Breast epithelium (tissue), 3 donors: ENCODE results near the gene MAP10.

Source experiments
- POLR2AphosphoS5 ChIP-seq, 3 donors: sonication (generic); formaldehyde crosslinking; IDR thresholded peaks; one replicate each; pipeline ENCODE4 v1.6.1; 2017; ENCODE audit warnings: antibody characterized with exemption in 3 of 3
- TF ChIP-seq, protein P1 (sequence below), 3 donors: fragments of 450-650 bp; IDR thresholded peaks; one replicate each; pipeline ENCODE4 v1.5.1; 2016 to 2017; ENCODE audit warnings: antibody characterized with exemption in 3 of 3, mild to moderate bottlenecking in 3 of 3, moderate library complexity in 3 of 3

- TF ChIP-seq, protein P1, sequence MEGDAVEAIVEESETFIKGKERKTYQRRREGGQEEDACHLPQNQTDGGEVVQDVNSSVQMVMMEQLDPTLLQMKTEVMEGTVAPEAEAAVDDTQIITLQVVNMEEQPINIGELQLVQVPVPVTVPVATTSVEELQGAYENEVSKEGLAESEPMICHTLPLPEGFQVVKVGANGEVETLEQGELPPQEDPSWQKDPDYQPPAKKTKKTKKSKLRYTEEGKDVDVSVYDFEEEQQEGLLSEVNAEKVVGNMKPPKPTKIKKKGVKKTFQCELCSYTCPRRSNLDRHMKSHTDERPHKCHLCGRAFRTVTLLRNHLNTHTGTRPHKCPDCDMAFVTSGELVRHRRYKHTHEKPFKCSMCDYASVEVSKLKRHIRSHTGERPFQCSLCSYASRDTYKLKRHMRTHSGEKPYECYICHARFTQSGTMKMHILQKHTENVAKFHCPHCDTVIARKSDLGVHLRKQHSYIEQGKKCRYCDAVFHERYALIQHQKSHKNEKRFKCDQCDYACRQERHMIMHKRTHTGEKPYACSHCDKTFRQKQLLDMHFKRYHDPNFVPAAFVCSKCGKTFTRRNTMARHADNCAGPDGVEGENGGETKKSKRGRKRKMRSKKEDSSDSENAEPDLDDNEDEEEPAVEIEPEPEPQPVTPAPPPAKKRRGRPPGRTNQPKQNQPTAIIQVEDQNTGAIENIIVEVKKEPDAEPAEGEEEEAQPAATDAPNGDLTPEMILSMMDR (IDR thresholded peaks at IDR 0.05), result no peak
- TF ChIP-seq POLR2AphosphoS5 (IDR thresholded peaks at IDR 0.05), result no peak
These were observed 5.6 kb downstream of the MAP10 start for GRCh38 chr1:232810856-232811255.
